GM12864 (cell line): ENCODE measurements around the gene ATP1B4.
"Not testable (repeated sequence)": the region's sequence is repeated elsewhere in the genome, so short reads cannot be mapped to it uniquely, and the experiment has no call there.

Experiments
- DNase-seq: peaks from one replicate; pipeline ENCODE4 v3.0.0-alpha.2; 2011; ENCODE audit warnings: low read depth
- H3K4me3 ChIP-seq: 2 replicates; pipeline ENCODE4 v1.5.1; 2011; ENCODE audit warnings: mild to moderate bottlenecking, low read depth, low read length, control low read depth
- TF ChIP-seq, protein P1 (sequence below): IDR thresholded peaks from 2 replicates; pipeline ENCODE4 v1.5.1; 2011; ENCODE audit warnings: low read depth, mild to moderate bottlenecking, moderate library complexity, low read length, control low read depth, inconsistent platforms; ENCODE audit errors: missing control alignments

Gene ATP1B4

DNA sequence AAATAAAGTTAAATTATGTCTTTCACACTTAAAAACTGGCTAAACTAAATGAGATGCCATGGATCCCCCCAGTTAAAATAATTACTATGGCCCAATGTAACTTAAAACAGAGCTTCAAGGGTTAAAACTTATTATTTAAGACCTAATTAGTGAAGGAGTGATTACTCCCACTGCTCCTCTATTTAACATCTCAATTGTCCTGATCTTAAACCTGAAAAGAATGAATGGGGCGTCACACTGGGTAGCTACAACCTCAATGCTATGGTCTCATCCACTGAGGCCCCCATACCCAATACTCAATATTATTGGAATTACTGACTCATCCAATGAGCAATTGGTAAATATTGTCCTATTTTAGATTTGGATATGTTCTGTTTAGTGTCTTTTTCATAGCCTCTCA is 29.5 kb upstream of the ATP1B4 start:
- no peak overlapping the region for H3K4me3 ChIP-seq
- TF ChIP-seq, protein P1, sequence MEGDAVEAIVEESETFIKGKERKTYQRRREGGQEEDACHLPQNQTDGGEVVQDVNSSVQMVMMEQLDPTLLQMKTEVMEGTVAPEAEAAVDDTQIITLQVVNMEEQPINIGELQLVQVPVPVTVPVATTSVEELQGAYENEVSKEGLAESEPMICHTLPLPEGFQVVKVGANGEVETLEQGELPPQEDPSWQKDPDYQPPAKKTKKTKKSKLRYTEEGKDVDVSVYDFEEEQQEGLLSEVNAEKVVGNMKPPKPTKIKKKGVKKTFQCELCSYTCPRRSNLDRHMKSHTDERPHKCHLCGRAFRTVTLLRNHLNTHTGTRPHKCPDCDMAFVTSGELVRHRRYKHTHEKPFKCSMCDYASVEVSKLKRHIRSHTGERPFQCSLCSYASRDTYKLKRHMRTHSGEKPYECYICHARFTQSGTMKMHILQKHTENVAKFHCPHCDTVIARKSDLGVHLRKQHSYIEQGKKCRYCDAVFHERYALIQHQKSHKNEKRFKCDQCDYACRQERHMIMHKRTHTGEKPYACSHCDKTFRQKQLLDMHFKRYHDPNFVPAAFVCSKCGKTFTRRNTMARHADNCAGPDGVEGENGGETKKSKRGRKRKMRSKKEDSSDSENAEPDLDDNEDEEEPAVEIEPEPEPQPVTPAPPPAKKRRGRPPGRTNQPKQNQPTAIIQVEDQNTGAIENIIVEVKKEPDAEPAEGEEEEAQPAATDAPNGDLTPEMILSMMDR = no peak
- no peak for DNase-seq

DNA sequence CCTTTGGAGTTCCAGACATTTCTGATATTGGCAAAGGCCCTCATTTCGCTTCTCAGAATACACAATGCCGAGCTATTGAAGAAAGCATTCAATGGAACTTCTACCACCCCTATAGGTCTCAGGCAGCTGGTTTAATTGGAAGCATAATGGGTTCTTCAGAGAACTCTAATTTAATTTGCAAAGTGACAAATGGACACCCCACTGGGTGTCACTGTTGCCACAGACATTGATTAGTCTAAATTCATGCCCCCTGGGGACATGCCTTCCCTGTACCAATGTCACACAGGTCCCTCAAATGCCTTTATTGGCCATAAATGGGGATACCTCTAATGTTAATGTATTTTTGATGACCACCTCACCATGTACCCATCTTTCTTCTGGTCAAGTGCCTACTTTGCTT is 27.7 kb upstream of the ATP1B4 start:
- DNase-seq = no peak
- TF ChIP-seq, protein P1 = no peak
- no peak overlapping the region for H3K4me3 ChIP-seq

GRCh38 chrX:120334603-120335002 is 27.3 kb upstream of the ATP1B4 start:
- no peak overlapping the region for H3K4me3 ChIP-seq
- no peak for DNase-seq
- TF ChIP-seq, protein P1 = no peak

DNA sequence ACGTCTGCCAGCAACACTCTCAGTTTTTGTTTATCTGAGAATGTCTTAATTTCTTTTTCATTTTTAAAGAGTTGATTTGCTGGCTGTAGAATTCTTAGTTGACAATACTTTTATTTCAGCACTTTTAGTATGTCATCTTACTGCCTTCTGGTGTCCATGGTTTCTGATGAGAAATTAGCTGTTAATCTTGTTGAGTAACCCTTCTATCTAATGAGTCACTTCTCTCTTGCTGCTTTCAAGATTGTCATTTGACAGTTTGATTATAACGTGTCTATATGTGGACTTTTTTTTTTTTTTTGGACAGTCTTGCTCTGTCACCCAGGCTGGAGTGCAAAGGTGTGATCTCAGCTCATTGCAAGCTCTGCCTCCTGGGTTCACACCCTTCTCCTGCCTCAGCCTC is 26.6 kb upstream of the ATP1B4 start:
- no peak for DNase-seq
- TF ChIP-seq, protein P1 = no peak
- no peak overlapping the region for H3K4me3 ChIP-seq

DNA sequence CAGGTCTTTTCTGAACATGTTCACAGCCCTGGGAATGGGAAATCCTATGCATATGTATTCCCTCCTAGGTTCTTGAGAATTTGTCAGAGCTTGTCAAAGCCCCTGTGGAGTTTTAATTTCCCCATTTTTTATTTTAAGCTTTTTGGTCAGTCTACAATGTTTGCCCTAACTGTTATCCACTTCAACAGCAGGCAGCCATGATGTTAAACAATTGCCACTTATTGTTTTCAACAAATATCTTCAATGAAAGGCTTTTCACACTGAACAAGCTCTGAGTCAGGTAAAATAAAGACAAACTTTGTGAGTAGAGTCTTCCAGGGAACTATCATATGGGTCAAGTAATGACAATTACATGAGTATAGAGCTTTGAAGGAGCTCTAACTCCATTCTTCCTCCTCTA is 25.0 kb upstream of the ATP1B4 start:
- no peak overlapping the region for H3K4me3 ChIP-seq
- no peak for DNase-seq
- TF ChIP-seq, protein P1 = no peak

DNA sequence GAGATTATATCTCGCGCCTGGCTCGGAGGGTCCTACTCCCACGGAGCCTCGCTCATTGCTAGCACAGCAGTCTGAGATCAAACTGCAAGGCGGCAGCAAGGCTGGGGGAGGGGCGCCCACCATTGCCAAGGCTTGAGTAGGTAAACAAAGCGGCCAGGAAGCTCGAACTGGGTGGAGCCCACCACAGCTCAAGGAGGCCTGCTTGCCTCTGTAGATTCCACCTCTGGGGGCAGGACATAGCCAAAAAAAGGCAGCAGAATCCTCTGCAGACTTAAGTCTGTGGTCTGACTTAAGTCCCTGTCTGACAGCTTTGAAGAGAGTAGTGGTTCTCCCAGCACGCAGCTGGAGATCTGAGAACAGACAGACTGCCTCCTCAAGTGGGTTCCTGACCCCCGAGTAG is 17.3 kb upstream of the ATP1B4 start:
- DNase-seq, H3K4me3 ChIP-seq: not testable (repeated sequence)

GRCh38 chrX:120350450-120351138 is 11.3 kb upstream of the ATP1B4 start:
- DNase-seq = no peak
- TF ChIP-seq, protein P1 = no peak
- no peak overlapping the region for H3K4me3 ChIP-seq
